ENCODE data around the gene TMEM219. TPM values are rescaled to one million over a fixed set of nuclear protein-coding genes. Genes with fewer than 3 reads are reported as not detected.

TMEM219 gene
- total and polyA plus RNA-seq, 10 of the 15 experiments (the other 5 are each of a cell fraction or from before 2014, with no cell fraction given) = 33.6 to 74.6 (median 56.5) TPM

DNA sequence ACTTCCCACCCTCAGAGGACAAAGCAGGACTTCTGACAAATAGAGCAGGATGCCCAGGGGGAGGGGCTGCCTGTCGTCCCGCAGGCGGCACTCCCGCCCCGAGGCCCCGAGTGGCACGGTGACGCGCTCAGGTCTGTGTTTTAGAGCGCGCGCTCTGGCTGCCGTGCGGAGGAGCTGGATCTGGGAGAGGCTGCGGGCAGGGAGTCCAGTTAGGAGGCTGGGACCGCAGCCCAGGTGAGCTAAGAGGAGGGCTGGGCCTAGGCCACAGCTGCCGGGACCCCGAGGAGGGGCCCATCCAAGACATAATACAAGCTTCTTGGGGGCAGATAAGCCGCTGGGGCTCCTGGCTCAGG, 42.5 kb downstream of the TMEM219 start:
- in situ Hi-C loops (cut with MboI) = loop anchor here (25.0 kb wide), 1 partner anchor 892 kb away; no protein-coding TSS in a partner anchor
- H3K27me3 ChIP-seq (replicated peaks in 1 of 2; ENCODE audit: control insufficient read depth in 2 of 2, insufficient read depth in 2 of 2, low read length in 1 of 2) = no peaks in the 10 kb centered on the region
- WGBS (ENCODE audit: insufficient coverage, insufficient replicate concordance, low lambda C conversion rate, missing lambda C conversion rate) = 77% methylated on average over 19 of the region's 19 CpGs
- no peaks in the 10 kb centered on the region for H4K20me1 ChIP-seq (ENCODE audit: control insufficient read depth, insufficient read depth)
- no peaks in the 10 kb centered on the region for H3K79me2 ChIP-seq (ENCODE audit: control insufficient read depth, insufficient read depth, low read length)
- ChIA-PET POLR2A (no interaction called here), SMC1A (ENCODE audit: uncharacterized antibody, unreplicated experiment) (no interaction called here), CTCF (interaction anchor here (1.1 to 1.4 kb wide), 4 partner anchors 19 to 392 kb away, joined by 3 to 4 read pairs (median 3); partner anchors contain the start of gene C16orf92), RAD21 (ENCODE audit: unreplicated experiment) (no interaction called here)
- no peak for FAIRE-seq
- no peak for DNase-seq (ENCODE audit: low read depth, low spot score)
- intact Hi-C loops (cut with micrococcal nuclease; ENCODE audit: unreplicated experiment) = no loop called here
- H3K36me3 ChIP-seq (ENCODE audit: control insufficient read depth in 2 of 2, insufficient read depth in 2 of 2, low read length in 1 of 2) = peaks cover 0 to 3% of the 10 kb centered on the region in 2 experiments; a peak in 3 of 4 replicates
- no peak overlapping the region for H3K4me2 ChIP-seq (ENCODE audit: control insufficient read depth, insufficient read depth)
- H3K9me3 ChIP-seq (replicated peaks; ENCODE audit: control insufficient read depth, insufficient read depth, low read length) = no peaks in the 10 kb centered on the region
- no peaks in the 10 kb centered on the region for H3K4me1 ChIP-seq (ENCODE audit: control insufficient read depth, insufficient read depth, low read length)
- H3K9ac ChIP-seq (ENCODE audit: control insufficient read depth, insufficient read depth, low read length) = no peak overlapping the region
- H2AFZ ChIP-seq (ENCODE audit: control insufficient read depth, low read depth, low read length) = no peak overlapping the region
- H3K4me3 ChIP-seq = no peak overlapping the region
- ATAC-seq = no peak
- H3K27ac ChIP-seq (ENCODE audit: control insufficient read depth, insufficient read depth) = no peak overlapping the region
- no peak for TF ChIP-seq SMAD1 (IDR thresholded peaks at IDR 0.05; ENCODE audit: low read depth, partially characterized antibody)
- no peak for TF ChIP-seq CBX5 (IDR thresholded peaks at IDR 0.05; ENCODE audit: low read depth)
- no peak for TF ChIP-seq JUND (IDR thresholded peaks at IDR 0.05; ENCODE audit: low read depth, low read length)
- TF ChIP-seq SUPT20H (IDR thresholded peaks at IDR 0.05; ENCODE audit: borderline replicate concordance, control insufficient read depth, low read depth, low read length) = no peak
- no peak for TF ChIP-seq PRDM15 (CRISPR knock-in tag; IDR thresholded peaks at IDR 0.05)
- no TSS peak for BruUV-seq (replicated peaks)

Data from GM12878 (cell line).